ENCODE measurements around the gene HEXIM2.

Gene HEXIM2

Small RNA genes lying within 50 kb of the gene (small RNA-seq; reads per million reads assigned to genes)
- 0 reads per million in 2 experiments for gene MIR6784
